Stimulated activated CD4-positive, alpha-beta T cell treated with anti-CD3 and anti-CD28 coated beads, Interleukin-2, amount 100 ng/mL, for 4 hours (primary cell): ENCODE data around the gene ARRDC4.
"Not testable (repeated sequence)": the region's sequence is repeated elsewhere in the genome, so short reads cannot be mapped to it uniquely, and the experiment has no call there.

Experiments
- DNase-seq: peaks from one replicate; pipeline ENCODE4 v3.0.0-alpha.2; 2020; ENCODE audit warnings: low read depth

The ARRDC4 gene

GRCh38 chr15:97966246-97966645 lies 5.7 kb downstream of the ARRDC4 start:
- no peak for DNase-seq

DNA sequence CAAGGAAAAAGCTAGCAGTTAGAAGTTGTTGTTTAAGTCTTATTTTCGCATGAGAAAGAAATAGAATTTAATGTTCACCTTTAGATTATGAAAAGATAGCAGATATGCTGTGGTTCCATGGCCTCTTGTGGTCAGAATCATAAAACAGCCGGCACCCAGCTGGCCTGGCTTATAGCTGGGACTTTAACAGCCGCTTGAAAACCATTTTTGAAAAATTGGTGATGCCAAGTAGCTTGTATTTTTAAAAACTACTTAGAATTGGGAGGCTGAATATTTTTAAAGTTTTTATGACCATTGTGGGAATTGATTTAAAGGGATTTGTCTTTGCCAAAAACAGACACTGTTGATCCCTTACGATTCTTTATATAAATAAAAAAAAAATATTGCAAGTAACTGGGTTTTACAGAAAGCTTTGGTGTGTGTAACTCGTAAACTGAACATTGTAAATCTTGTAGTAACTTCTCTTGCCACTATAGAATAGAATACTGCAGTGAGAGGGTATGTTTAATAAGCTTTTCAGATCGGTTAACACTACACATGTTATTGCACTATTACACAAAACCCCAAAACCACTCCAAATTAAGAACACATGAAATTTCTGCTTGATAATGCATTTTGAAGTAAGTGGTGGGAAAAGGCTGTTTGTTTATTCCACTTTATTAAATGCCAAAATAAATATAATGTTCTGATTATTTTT lies 6.6 kb downstream of the ARRDC4 start:
- DNase-seq: no peak

GRCh38 chr15:97967881-97968280 lies 7.4 kb downstream of the ARRDC4 start:
- no peak for DNase-seq

DNA sequence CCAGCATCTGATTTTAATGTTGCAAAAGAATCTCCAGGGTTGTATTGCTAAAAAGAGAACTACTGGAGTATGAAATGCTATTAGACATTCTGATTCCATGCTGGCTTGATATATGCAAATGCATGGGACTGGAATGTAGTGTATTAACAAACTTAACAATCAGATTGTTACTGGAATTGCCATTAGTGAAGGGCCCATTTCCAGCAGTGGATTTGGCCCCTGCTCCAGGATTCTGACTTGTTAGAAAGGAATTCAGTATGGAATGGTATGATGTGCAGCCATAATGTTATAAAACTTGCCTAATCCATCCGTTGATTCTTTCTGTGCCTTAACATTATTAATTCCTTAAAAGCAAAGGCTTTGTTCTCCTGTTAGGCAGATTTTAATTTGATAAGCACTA lies 7.9 kb downstream of the ARRDC4 start:
- no peak for DNase-seq

- DNase-seq: no peak
Measured at GRCh38 chr15:97972366-97972765, 11.9 kb downstream of the ARRDC4 start.

DNA sequence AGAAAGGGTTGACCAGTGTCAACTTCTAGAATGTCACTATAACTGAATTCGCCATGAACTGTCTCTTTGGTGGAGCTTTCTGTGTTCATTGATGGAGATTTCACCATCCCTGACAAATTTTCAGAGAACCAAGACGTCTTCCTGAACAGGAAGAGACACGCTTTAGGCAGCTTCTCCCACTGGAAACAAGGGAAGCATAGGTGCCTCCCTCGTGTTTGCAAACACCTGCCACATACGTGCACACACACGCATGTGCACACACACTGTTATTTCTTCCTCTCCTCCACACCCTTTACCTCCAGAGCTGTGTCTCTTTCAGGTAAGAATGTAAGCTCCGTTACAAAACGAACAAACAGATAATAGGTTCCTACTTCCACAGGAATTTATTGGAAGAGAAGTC lies 15.6 kb downstream of the ARRDC4 start:
- DNase-seq: no peak

- no peak for DNase-seq
Measured at GRCh38 chr15:97976766-97977503, 16.4 kb downstream of the ARRDC4 start.

DNA sequence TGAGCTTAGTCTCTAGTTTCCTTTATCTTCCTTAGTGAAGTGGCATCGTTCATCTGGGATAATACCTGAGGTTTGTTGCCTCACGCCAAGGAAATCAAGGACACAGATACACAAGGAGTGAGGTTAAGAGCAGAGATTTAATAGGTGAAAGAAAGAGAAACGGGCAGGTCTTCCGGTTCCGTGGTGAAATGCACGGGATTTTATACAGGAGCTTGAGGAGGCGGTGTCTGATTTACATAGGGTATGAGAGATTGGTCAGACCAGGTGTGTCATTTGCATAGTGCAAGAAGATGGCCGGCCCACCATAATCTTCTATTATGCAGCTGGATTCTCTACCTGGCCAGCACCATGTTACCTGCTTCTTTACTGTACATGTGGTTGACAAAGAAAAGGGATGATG lies 17.2 kb downstream of the ARRDC4 start:
- DNase-seq: no peak

DNA sequence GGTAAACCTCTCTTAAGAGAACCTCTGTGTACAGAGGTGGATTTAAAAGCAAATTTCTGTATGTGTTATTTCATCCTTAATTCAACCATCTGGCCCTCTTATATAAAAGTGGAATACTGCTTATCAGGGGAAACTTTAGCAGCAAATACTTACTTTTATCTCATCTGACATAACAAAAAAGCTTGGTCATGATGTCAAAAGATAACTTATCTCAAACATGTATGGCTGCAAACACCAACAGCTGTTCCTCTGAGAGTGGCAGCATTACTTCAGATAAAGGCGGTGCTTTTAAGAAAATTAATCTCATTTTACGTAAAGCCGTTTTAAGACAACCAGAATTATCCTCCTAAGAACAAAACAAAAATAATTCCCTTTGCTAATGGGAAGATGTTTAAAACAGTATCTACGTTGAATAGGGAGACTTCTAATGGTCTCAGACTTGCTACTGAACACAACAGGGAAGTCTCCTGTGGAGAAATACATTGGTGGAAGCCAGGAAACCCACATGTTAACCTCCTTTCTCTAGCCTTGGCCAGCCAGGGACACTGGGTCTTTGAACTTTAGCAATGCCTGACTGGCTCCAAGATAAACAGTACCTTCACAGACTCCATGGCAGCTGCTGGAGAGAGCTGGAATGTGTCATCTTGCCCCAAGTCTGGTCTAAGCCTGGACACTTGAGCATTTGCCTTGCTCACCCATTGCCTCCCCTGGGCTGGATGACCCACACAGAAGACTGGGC lies 18.1 kb downstream of the ARRDC4 start:
- no peak for DNase-seq

GRCh38 chr15:97979140-97979520 lies 18.6 kb downstream of the ARRDC4 start:
- DNase-seq: no peak

DNA sequence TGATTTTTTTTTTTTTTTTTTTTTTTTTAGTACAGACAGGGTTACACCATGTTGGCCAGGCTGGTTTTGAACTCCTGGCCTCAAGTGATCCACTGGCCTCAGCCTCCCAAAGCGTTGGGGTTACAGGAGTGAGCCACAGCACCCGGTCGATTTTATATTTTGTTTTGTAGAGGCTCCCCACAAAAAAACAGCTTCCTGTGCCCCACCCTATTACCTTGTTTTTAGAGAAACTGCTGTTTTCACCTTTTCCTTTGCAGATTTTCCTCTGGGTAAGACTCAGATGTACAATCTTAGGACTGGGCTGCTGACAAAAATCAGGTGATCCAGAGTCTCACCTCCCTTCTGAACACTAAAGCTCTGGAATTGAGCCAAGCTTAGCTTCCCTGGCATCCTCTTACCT lies 20.6 kb downstream of the ARRDC4 start:
- DNase-seq: no peak

GRCh38 chr15:97981758-97982157 lies 21.3 kb downstream of the ARRDC4 start:
- DNase-seq: no peak

DNA sequence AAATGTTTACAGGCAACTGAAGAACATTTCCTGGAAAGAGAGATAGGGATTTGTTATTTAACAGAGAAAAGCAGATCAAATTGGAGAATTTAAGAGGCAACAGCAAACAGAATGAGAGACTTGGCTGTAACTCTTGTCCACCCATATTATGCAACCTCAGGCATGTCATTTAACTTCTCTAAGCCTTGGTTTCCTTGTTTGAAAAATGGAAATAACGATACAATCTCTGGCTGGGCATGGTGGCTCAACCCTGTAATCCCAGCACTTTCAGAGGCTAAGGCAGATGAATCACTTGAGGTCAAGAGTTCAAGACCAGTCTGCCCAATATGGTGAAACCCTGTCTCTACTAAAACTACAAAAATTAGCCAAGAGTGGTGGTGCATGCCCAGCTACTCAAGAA lies 23.7 kb downstream of the ARRDC4 start:
- DNase-seq: no peak

DNA sequence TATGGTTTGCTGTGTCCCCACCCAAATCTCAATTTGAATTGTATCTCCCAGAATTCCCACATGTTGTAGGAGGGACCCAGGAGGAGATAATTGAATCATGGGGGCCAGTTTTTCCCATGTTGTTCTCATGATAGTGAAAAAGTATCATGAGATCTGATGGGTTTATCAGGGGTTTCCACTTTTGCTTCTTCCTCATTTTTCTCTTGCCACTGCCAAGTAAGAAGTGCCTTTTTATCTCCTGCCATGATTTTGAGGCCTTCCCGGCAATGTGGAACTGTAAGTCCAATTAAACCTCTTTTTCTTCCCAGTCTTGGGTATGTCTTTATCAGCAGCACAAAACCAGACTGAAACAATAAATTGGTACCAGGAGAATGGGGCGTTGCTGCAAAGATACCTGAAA lies 25.5 kb downstream of the ARRDC4 start:
- not testable (repeated sequence) for DNase-seq

DNA sequence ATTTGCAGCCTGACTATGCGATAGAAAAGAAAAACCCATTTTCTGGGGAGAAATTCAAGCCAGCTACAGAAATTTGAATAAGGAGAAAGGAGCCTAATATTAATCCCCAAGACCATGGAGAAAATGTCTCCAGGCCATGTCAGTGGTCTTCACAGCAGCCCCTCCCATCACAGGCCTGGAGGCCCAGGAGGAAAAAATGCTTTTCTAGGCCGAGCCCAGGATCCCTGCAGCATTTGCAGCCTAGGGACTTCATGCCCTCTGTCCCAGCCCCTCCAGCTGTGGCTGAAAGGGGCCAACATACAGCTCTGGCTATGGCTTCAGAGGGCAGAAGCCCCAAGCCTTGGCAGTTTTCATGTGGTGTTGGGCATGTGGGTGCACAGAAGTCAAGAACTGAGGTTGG lies 26.3 kb downstream of the ARRDC4 start:
- DNase-seq: no peak

- no peak for DNase-seq
Measured at GRCh38 chr15:97989299-97989698, 28.8 kb downstream of the ARRDC4 start.

DNA sequence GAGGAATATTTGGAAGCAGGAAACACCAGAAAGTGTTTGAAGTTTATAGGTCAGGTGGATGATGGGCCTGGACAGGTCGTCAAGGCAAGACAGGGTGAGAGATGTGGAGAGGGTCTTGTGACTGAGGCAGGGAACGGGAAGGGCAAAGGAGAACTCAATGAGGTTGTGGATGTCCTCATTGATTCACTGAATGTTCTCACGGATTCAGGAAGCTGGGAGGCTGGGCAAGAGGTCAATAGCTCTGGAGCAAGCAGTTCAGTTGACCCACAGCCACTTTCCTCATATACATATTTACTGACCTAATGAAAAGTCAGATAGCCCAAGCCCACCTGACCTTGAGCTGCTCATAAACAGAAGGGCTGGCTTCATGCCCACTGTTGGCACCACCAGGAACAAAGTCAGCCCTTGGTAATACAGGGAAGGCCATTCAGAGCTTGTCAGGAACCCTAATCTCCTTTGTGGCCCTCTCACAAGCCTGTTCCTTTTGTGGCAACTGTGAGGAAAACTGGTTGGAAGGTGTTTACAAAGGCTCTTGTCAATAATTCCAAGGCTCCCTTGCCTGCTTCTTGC lies 31.6 kb downstream of the ARRDC4 start:
- DNase-seq: no peak

GRCh38 chr15:97992823-97993222 lies 32.3 kb downstream of the ARRDC4 start:
- DNase-seq: no peak

- no peak for DNase-seq
Measured at GRCh38 chr15:97993310-97993738, 32.8 kb downstream of the ARRDC4 start.

DNA sequence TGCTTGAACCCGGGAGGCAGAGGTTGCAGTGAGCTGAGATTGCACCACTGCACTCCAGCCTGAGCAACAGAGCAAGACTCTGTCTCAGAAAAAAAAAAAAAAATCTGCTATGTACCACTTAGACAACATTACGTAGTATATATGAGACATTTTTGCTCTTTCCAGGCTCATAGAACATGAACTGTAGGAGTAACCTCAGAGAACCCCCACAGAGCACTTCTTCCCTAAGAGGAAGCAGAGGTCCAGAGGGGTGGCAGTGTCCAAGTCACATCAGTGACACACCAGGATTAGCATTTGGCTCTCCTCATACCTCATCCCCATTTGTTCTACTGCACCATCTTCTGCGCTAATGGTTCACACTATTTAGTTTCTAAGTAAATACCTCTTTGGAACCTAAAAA lies 33.7 kb downstream of the ARRDC4 start:
- no peak for DNase-seq

GRCh38 chr15:97995192-97995591 lies 34.7 kb downstream of the ARRDC4 start:
- DNase-seq: no peak

DNA sequence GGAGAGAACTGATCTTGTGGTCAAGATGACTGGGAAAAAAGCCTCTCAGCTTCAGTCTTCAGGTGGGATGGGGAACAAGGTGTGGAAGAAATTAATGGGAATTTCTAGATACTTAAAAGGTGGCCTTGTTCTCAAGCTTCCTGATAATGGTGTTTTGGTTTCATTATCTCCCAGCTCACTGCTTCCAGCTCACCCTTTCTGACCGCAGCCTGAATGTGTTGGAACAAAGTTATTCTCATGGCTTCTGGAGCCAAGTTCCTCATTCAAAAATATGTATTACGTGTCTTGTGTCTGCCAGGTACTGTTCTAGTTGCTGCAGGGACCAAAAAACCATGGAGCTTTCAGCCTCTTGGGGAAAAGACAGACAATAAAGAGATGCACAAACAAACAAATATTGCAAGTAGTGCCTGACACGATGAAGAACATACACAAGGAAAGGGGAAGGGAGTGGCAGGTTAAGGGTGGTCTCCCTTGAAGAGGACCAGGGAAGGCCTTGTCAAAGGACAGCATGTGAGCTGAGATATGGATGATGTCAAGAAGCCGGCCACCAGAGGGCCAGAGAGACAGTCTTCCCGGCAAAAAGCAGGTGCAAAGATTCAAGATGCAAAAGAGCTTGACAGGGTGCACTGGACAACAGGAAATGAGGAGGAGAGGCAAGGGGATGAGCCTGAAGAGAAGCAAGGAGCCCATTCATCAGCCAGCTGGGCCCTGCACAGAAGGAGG lies 35.5 kb downstream of the ARRDC4 start:
- no peak for DNase-seq
